Left cardiac atrium (tissue), 4 donors: ENCODE data around the gene IGSF22. TPM values are rescaled to one million over a fixed set of nuclear protein-coding genes. Genes with fewer than 3 reads are reported as not detected.

ENCODE experiments used
- ATAC-seq, 2 donors: fragments of 200-7000 bp; cut with Tn5 transposase; one replicate each; pipeline ENCODE4 v1.9.1; 2020; ENCODE audit warnings: mild to moderate bottlenecking in 2 of 2, moderate library complexity in 2 of 2
- DNase-seq: peaks from one replicate; pipeline ENCODE4 v3.0.0-alpha.2; 2020
- intact Hi-C, 2 donors: fragments of 100-400 bp; cut with DNase I; formaldehyde crosslinking; loops; one replicate each; pipeline versions ENCODE4 v1.14.1 to v1.15.1; 2022 to 2023
- total RNA-seq, 2 donors: library from RNA; stranded (reverse); fragmentation: NEBNext Ultra II Directional; extraction: Animal tissue kit (Norgen Biotek cat#: 25700); gene quantifications; one replicate each; pipeline ENCODE4 v1.2.1, GENCODE V29; 2021
- donor health status: DM: no; HTN: yes; CAD: no.
- donor health status: DM: no; HTN: yes; CAD: no; lungs with severe emphysema.
- donor health status: DM: yes; HTN: yes; CAD: no.
- donor health status: Dilated cardiomyopathy.

IGSF22 gene
- total RNA-seq, 2 donors from 2014 or later = 1.7 to 2.4 TPM

DNA sequence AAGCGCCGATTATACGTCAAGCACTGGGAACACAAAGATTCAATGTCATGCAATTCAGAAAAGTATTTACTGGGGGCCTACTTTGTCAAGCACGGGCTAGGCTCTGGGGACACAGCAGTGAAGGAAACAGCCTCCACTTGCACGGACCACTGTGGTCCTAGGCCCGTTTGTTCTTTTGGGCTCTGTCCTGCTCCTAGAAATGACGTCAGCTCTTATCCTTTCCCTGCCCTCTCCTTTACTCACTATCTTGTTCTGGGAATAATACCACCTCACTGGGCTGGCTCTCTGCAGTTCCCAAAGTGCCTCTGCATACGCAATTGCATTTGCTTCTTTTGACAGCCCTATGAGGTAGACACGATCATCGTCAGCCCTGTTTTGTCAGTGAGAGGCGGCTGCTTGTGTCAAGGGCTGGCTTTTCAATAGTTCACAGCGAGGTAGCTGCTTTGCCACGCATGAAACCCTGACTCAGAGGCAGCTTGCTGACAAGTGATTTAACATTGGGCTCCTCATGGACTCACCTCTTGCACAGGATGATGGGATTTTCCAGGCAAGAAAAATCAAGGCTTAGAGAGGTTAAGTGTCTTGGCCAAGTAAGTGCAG lies 22.9 kb upstream of the IGSF22 start:
- intact Hi-C loops = no loop called here
- DNase-seq (no peak), ATAC-seq (no peak)

DNA sequence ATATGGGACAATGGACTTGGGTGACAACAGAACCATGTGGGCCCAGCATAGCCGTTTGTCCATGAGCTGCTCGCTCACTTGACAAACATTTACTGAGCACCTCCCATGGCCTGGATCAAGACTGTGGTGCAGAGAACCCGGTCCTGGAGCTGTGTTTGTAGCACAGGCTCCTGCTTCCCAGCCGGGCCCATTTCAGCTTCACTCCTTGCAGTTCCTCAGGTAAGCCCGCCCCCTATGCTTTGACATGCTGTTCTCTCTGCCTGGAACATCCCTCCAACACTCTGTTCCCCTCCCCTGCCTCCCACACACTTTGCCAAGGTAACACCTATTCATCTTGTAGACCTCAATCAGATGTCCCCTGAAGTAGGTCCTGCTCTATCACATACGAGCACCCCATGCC lies 19.3 kb upstream of the IGSF22 start:
- intact Hi-C loops = no loop called here
- ATAC-seq (no peak), DNase-seq (no peak)

DNA sequence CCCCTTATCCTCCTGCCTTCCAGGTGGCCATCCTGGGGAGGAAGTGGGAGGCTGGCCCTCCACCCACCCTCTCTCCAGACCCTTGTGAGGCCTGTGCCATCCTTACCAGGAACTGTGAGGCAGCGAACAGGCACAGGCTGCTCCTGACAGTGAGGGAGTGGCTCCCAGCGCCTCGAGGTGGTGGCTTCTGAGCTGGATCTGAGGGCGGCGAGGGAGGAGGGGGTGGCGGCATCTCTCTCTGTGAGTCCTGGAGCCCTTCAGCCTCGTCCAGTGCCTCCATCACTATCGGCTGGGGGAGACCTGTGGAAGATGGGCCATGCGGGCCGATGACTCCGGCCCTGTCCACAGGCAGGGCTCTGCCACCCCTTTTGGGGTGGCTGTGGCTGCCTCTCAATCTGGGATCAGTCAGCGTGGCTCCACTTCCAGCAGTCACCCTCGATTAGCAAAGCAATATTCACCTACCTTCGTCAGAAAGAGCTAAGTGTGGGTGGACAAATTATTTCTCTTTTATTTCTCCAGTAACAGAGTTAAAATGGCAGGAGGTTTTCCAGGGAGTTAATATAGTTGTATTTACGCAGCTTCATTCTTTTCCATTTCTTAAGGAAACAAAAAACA lies 18.0 kb upstream of the IGSF22 start:
- ATAC-seq (no peak), DNase-seq (no peak)
- intact Hi-C loops = no loop called here

DNA sequence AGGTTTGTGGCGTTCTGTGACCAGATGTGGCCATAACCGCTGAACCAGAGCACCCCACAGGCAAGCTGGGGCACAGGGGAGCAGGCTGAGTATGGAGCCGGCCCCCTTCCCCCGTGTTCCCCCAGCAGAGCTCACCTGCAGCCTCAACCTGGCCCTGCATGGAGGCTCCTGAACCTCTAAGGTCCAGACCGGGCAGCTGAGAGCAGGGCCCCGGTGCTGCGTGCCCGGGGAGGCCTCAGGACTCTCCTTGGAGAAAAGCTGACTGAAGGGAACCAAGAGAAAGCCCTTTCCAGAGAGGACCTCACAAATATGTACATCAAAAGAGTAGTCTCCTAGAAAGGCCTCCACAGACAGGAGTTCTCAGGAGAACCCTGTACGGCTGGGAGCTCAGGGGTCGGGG lies 17.4 kb upstream of the IGSF22 start:
- intact Hi-C loops = no loop called here
- no peak for DNase-seq
- ATAC-seq = no peak

DNA sequence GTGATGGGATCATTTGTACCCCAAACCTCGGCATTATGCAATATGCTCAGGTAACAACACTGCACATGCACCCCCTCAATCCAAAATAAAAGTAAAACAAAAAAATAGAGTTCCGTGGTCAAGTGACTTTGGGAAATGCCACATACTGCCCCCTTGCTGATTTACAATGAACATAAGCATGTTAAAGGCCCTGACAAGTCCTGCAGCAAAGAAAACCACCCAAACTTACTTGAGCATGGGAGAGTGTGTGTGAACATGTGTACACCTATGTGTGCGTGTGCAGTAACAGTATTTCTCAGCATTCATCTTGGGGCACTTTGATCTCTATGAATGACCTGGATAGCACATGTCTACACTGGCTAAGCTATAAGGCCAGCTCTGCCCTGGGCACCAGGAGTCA lies 15.8 kb upstream of the IGSF22 start:
- ATAC-seq (no peak), DNase-seq (no peak)
- intact Hi-C loops = no loop called here

DNA sequence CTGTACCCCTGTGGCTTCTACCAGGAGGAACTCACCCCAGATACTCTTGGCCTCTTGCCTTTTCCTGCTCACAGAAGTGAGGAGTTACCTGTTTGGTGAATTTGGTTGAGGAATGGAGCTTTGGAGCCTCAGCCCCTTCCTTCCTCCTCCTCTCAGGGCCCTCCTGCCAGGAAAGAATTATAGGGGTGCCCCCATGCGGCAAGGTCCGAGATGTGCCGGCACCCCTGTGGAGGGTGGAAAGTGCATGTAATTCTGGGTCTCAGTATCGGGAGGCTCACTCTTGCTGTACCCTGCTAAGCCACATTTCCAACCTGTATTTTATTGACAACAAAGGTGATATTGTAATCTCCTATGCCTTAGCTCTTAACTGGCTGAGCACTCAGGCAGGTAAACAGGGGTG lies 13.7 kb upstream of the IGSF22 start:
- intact Hi-C loops = loop anchor here in 1 of 2 donors (10.0 kb wide), 2 partner anchors 195 to 625 kb away; no protein-coding TSS in a partner anchor
- DNase-seq (no peak), ATAC-seq (no peak)

DNA sequence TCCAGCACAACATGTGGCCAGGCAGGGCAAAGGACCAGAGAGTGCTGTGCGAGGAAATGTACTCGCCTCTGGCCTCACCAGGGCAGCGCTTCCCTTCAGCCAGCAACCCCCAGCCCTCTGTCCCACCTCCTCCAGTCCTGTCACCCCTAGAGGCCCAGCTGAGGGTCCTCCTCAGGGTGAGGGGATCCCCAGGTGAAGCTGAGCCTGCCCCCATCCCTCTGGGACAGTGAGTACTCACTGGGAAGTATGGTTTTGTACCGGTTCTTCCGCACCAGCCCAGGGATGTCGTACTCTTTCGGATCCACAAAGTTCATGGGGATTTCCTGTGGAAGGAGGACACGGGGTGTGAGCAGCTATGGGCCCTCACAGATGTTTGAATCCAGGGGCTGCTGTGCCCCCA lies 11.7 kb upstream of the IGSF22 start:
- intact Hi-C loops = loop anchor here in 1 of 2 donors (10.0 kb wide), 2 partner anchors 193 to 623 kb away; no protein-coding TSS in a partner anchor
- no peak for ATAC-seq
- DNase-seq = no peak

DNA sequence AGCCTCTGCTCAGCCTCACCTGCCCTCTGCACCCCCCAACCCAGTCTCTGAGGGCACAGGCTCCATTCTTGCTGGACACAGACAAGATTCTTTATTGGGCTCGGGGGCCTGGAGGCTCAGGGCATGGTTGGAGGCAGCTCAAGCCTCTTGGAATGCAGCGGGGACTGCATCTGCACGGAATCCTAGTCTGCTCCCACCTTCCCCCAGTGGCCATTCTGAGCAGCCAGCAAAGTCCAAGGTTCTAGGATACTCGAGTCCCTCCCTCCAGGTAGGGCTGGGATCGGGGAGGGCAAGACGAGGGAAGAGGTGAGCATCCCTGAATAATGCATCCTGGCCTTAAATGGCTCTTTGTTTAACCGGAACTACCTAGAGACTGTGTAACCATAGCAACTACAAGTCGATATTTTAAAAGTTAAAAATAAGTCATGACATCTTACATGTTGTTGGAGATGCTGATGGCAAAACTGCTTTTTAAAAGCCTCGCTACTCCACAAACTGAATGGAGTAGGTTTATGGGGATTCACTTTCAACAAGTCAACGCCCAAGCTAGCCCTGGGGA lies 10.7 kb upstream of the IGSF22 start:
- DNase-seq (no peak), ATAC-seq (no peak)
- intact Hi-C loops = loop anchor here in 1 of 2 donors (10.0 kb wide), 2 partner anchors 192 to 622 kb away; no protein-coding TSS in a partner anchor

DNA sequence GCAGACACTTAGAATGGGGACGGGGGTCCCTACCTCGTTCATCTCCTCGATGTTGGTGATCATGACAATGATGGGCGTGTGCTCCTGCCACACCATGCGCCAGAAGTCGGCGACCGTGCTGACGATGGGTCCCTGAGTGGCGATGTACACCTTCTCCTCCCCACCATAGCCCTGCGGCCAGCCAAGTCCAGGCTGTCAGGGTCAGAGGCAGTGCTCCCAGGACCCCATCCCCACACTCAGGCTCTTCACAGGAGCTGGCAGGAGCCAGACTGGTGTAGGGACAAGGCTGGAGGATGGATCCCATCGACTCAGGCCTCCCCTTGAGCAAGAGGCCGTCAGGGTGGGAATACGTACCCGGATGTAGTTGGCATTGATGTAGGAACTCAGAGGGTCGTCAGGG lies 7.2 kb upstream of the IGSF22 start:
- no peak for ATAC-seq
- intact Hi-C loops = loop anchor here in 1 of 2 donors (10.0 kb wide), 2 partner anchors 188 to 618 kb away; no protein-coding TSS in a partner anchor

DNA sequence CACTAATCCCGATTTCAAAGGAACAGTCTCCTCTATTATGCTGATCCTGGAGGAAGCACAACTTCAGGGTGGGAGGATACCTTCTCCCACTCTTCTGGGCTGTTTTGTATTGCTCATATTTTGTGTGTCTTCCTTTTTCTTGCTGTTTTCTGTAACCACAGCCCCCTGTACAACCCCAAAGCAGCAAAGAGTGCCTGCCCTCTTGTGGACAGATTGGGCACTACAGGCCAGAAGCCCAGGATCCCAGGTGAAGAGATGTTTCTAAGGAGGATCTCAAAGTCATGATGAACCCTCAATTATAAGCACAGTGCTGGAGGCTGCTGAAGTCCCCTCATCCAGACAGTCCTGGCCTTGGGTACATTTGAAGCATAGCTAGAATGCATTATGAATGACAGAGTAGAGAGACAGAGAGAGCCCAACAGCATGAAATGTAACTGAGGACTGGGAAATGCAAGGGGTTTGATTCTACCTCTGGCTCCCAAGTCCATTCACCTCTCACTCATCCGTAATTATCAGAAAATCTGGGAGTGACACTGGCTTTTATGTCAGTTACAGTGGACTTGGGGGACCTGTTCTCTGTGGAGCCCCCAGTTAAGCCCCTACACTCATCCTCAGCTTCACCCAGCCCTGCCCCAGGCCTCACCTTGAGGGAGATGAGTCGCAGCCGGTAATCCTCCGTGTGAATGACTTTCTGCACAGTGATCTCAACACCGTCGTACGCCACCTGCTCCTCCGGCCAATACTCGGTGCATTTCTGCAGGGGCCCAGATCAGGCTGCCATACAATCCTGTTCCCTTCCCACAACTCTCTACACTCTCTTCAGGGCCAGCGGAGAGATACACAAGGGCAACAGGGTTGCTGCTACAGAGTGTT lies 6.2 kb upstream of the IGSF22 start:
- intact Hi-C loops = loop anchor here in 1 of 2 donors (10.0 kb wide), 2 partner anchors 187 to 617 kb away; no protein-coding TSS in a partner anchor
- peak; percentile 43 for DNase-seq

More for the DNA sequence above, 7.2 kb upstream of the IGSF22 start:
- DNase-seq = no peak

DNA sequence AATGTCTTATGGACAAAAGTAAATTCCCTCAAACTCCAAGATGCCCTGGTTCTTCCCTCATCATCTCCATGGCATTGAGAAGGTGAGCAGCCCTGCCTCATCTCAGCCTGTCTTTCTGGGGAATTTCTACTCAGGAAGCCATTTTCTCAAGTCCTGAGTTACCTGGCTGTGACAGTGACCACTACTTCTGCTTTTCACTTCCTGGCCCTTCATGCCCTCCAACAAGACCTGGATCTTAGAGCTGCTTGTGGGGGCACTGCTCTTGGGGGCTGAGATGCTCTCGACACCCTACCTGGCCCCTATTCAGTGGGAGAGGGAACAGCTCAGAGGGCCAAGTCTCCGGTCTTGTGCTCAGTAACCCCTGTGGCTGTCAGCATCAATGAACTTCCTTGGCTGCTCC lies 5.5 kb upstream of the IGSF22 start:
- DNase-seq (no peak), ATAC-seq (no peak)
- intact Hi-C loops = loop anchor here in 1 of 2 donors (10.0 kb wide), 2 partner anchors 187 to 617 kb away; no protein-coding TSS in a partner anchor

More for the DNA sequence above, 6.2 kb upstream of the IGSF22 start:
- peak; percentile 43 to 76 for ATAC-seq

DNA sequence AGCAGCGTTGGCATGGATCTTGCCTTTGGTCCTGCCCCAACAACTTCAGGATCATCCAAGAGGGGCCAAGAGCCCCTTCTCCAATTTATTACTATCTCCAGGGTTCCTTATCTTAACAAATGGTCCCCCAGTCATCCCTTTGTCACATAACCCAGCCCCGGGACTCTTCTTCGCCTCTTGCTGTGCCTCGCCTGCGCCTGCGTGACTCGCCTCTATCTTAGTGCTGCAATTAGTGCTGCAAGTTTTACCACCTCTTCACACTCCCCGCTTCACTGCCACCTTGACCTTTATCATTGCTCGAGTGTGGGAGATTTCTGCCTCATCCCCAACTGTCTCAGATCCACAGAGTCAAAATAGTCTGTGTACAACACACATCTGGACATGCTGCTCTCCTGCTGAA lies 4.0 kb upstream of the IGSF22 start:
- no peak for ATAC-seq
- intact Hi-C loops = loop anchor here in 1 of 2 donors (10.0 kb wide), 2 partner anchors 185 to 615 kb away; no protein-coding TSS in a partner anchor
- no peak for DNase-seq

DNA sequence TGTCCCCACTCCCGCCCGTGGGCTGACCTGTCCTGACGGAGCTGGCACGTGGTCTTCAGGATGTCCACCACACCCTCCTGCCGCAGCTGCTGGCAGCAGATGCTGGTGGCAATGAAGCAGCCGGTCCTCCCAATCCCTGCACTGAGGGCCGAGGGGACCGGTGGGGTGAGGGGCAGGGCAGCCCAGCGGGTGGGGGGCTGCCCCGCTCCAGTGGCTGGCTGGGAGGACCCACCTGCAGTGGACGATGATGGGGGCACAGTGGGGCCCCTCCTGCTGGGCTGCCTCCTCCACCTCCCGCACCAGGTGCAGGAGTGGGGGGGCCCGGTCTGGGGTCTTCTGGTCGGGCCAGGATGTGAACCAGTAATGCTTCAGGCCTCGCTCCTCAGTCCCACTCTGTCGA lies 3.4 kb upstream of the IGSF22 start:
- intact Hi-C loops = loop anchor here in 1 of 2 donors (10.0 kb wide), 1 partner anchor 185 kb away; no protein-coding TSS in a partner anchor
- ATAC-seq (no peak), DNase-seq (no peak)

DNA sequence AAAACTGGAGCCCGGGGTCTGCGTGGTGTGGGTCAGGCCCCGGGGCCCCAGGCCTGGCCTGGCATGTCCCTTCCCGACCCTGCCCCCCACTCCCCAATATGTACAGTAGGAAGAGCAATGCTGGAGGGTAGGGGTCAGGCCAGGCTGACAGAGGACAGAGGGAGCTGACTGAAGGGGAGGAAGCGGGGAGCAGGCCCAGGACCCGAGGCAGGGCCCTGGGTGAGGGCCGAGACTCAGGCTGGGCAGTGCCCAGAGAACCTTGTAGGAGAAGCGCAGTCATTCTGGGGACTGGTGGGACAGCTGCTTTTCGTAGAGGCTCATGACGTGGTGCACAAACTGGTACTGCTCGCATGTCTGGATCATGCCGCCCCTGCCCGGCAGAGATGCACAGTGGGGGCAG lies 2.7 kb upstream of the IGSF22 start:
- DNase-seq (no peak), ATAC-seq (no peak)
- intact Hi-C loops = loop anchor here in 1 of 2 donors (10.0 kb wide), 1 partner anchor 184 kb away; no protein-coding TSS in a partner anchor

DNA sequence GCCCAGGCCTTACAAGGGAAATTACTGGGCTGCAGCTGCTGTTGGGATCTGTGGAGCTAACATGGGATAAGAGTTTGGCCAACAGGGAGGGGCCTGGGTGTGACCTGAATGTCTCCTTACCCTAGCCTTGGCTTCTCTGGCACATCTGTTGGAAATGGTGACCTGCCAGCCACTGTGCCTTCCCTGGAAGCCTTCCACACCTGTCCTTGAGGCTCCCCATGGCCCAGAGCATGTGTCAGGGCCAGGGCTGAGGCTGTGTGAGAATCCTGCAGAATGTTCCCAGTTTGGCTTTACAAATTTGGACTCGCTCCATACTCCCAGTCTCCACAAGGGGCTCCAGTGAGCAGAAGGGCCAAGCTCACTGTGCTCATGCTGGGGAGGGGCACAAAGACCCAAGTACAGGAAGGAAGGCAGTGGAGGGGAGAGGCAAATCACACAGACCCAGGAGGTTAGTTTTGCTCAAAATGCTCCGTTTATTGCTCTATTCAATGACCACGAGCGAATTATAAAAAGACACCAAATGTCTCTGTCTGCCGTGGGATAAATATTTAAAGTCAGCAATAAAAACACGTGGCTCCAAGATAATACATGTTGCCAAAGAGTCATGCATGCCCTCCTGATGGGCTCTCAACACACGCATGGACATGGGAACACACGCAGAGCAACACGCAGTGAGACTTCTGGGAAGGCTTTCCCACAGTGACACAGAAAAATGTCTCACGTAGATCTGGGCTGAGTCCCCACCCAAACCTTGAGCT lies 1.7 kb upstream of the IGSF22 start:
- ATAC-seq = peak; percentile 39 to 50
- intact Hi-C loops = loop anchor here in 1 of 2 donors (10.0 kb wide), 1 partner anchor 183 kb away; no protein-coding TSS in a partner anchor
- DNase-seq = peak; percentile 43

DNA sequence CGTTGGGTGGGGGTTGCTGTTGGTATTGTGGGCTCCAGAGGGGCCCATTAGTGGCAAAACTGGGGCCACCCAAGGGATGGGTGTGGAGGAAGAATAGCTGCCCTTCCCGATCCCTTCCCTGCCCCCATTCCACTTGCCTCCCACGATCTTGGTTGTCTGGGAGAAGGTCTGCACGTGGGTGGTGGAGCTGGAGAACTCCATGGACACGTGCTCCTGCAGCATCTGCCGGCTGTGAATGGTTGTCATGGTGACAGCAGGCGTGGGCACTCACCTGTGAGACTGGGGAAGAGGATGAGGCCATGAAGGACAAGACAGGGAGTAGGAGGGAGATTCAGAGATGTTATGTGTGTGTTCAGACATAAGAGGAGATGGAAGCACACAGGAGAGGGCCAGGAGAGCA lies 2.0 kb downstream of the IGSF22 start:
- no peak for ATAC-seq
- intact Hi-C loops = loop anchor here (5.0 to 10.0 kb wide), 2 partner anchors 137 to 179 kb away; partner anchors contain the start of gene UEVLD (in 1 of the 2)
- DNase-seq = no peak

DNA sequence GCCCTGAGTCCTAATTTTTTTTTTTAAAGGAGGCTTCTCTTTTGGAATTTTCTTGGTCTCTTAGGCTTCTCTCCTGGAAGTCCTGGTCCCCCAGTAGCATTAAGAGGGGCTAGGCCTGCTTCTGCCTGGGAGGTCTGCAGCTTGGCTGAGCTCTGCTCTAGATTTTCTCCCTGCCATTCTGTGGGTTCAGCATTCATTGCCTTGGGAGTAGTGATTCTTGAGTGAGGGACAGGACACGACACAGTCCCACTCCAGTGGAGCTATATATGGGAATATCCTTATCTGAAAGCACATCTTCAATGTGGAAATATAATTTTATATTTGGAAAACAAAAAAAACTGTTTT lies 3.7 kb downstream of the IGSF22 start:
- intact Hi-C loops = loop anchor here (5.0 to 10.0 kb wide), 2 partner anchors 135 to 177 kb away; partner anchors contain the start of gene UEVLD (in 1 of the 2)
- no peak for DNase-seq

More for the DNA sequence above, 3.7 kb downstream of the IGSF22 start:
- no peak for ATAC-seq
